ENCODE results near the gene CHRDL1. TPM values are rescaled to one million over a fixed set of nuclear protein-coding genes. Genes with fewer than 3 reads are reported as not detected.

Gene CHRDL1
- total and polyA plus RNA-seq, 8 donors = 2.6 to 140 (median 6.8) TPM

DNA sequence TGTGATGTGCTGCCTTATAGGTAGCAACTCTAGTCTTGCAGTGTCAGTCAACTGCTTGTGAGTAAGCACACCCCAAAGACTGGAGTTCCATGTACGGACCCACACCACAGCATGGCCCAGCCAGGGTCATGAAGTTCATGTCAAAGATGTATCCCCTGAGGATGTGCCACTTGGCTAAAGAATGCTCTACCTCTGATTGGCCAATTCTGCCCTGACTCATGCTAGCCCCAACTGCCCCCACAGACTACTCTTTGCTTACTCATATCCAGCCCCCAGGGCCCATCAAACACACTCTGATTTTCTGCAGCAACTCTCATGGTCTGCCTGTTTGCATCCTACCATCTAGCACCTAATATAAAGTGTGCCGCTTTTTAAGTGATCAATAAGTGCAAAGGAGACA, 62.5 kb downstream of the CHRDL1 start:
- no peak for DNase-seq
- intact Hi-C loops (cut with DNase I; ENCODE audit: low total_unique reads) = no loop called here
- H3K9me3 ChIP-seq = no peaks in the 10 kb centered on the region
- peaks cover 0 to 7% (median 0%) of the 10 kb centered on the region in 3 donors for H3K27me3 ChIP-seq
- H3K4me3 ChIP-seq = no peak overlapping the region
- no peaks in the 10 kb centered on the region for H3K36me3 ChIP-seq
- no peaks in the 10 kb centered on the region for H3K4me1 ChIP-seq
- TF ChIP-seq POLR2AphosphoS5 (IDR thresholded peaks at IDR 0.05) (no peak), EP300 (IDR thresholded peaks at IDR 0.05) (no peak), POLR2A (IDR thresholded peaks at IDR 0.05) (no peak)
- TF ChIP-seq, protein P1, sequence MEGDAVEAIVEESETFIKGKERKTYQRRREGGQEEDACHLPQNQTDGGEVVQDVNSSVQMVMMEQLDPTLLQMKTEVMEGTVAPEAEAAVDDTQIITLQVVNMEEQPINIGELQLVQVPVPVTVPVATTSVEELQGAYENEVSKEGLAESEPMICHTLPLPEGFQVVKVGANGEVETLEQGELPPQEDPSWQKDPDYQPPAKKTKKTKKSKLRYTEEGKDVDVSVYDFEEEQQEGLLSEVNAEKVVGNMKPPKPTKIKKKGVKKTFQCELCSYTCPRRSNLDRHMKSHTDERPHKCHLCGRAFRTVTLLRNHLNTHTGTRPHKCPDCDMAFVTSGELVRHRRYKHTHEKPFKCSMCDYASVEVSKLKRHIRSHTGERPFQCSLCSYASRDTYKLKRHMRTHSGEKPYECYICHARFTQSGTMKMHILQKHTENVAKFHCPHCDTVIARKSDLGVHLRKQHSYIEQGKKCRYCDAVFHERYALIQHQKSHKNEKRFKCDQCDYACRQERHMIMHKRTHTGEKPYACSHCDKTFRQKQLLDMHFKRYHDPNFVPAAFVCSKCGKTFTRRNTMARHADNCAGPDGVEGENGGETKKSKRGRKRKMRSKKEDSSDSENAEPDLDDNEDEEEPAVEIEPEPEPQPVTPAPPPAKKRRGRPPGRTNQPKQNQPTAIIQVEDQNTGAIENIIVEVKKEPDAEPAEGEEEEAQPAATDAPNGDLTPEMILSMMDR (IDR thresholded peaks at IDR 0.05) = no peak
- no peak overlapping the region for H3K27ac ChIP-seq
- WGBS, 5 donors = 72 to 87% (median 82%) methylated on average over 2 of the region's 2 CpGs

DNA sequence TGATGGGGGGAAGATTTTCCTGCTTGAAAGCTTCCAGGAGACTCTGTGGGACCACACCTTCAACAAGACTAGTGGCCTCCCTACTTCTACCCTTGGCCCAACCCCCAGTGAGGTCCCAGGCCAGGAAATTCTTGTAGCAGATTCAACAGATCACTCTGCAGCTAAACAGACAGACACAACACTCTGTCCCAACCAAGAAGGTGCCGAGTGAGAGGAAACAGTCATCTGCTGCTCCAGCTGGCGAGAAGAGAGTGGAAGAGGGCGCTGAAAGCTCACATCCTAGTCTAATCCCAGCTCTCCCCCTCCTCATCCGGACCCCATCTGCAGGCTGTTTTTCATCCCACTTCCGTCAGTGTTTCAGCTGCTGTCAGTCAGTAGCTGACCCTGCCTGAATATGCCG, 63.4 kb downstream of the CHRDL1 start:
- 46 to 59% (median 49%) methylated on average over 6 of the region's 6 CpGs for WGBS, 5 donors

DNA sequence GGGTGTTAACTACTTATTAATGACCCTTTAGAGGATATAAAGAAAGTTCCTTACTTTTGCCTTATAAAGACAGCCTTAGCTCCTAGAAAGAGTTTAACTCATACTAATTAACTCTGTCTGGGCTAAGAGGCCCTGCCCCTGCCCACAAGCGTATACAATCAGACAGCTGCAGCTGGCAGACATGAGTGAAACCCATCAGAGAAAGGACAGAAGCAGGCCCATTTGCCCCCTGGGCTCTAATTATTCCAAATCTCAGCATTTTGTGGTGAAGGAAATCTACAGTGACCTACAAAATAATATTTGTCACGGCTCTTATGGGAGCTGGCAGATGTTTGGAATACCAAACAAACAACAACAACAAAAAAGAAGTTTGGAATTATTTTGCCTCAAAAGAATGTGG, 71.8 kb downstream of the CHRDL1 start:
- no peak for DNase-seq
- Histone ChIP-seq H3K4me1 (no peaks in the 10 kb centered on the region), H3K27me3 (peaks cover 0 to 7% (median 0%) of the 10 kb centered on the region in 3 donors), H3K27ac (no peak overlapping the region), H3K36me3 (no peaks in the 10 kb centered on the region), H3K4me3 (no peak overlapping the region), H3K9me3 (no peaks in the 10 kb centered on the region)
- intact Hi-C loops (cut with DNase I; ENCODE audit: low total_unique reads) = no loop called here
- TF ChIP-seq, protein P1 (IDR thresholded peaks at IDR 0.05) = no peak
- no peak for TF ChIP-seq POLR2AphosphoS5 (IDR thresholded peaks at IDR 0.05)
- TF ChIP-seq POLR2A (IDR thresholded peaks at IDR 0.05) = no peak
- TF ChIP-seq EP300 (IDR thresholded peaks at IDR 0.05) = no peak
- 64 to 86% (median 77%) methylated on average over 2 of the region's 2 CpGs for WGBS, 5 donors

More for the DNA sequence above, 63.4 kb downstream of the CHRDL1 start:
- Histone ChIP-seq H3K9me3 (no peaks in the 10 kb centered on the region), H3K4me1 (no peaks in the 10 kb centered on the region), H3K27me3 (peaks cover 0 to 7% (median 0%) of the 10 kb centered on the region in 3 donors), H3K36me3 (no peaks in the 10 kb centered on the region), H3K4me3 (no peak overlapping the region), H3K27ac (no peak overlapping the region)
- DNase-seq = peak in 1 of 2 donors; percentile 11
- intact Hi-C loops (cut with DNase I; ENCODE audit: low total_unique reads) = no loop called here
- TF ChIP-seq POLR2A (IDR thresholded peaks at IDR 0.05) = no peak
- TF ChIP-seq POLR2AphosphoS5 (IDR thresholded peaks at IDR 0.05) = no peak
- no peak for TF ChIP-seq EP300 (IDR thresholded peaks at IDR 0.05)
- TF ChIP-seq, protein P1 (IDR thresholded peaks at IDR 0.05) = no peak

DNA sequence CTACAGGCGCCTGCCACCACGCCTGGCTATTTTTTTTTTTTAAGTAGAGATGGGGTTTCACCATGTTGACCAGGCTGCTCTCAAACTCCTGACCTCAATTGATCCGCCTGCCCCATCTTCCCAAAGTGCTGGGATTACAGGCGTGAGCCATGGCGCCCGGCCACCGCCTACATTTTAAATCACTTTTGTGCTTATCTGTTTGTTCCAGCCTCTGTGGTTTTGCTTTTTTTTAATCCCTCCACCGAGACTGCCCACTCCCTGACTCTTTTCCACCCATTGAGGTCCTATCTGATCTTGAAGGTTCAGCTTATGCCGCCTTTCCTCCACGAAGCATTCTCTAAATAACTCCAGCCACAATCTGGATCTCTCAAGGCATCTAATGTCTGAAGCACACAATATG, 73.5 kb downstream of the CHRDL1 start:
- DNase-seq = no peak
- H3K36me3 ChIP-seq = no peaks in the 10 kb centered on the region
- no peak overlapping the region for H3K4me3 ChIP-seq
- H3K4me1 ChIP-seq = no peaks in the 10 kb centered on the region
- peaks cover 0 to 7% (median 0%) of the 10 kb centered on the region in 3 donors for H3K27me3 ChIP-seq
- TF ChIP-seq POLR2AphosphoS5 (IDR thresholded peaks at IDR 0.05) = no peak
- TF ChIP-seq, protein P1 (IDR thresholded peaks at IDR 0.05) = no peak
- WGBS, 5 donors = 77 to 91% (median 82%) methylated on average over 10 of the region's 10 CpGs
- H3K27ac ChIP-seq = no peak overlapping the region
- intact Hi-C loops (cut with DNase I; ENCODE audit: low total_unique reads) = no loop called here
- H3K9me3 ChIP-seq = no peaks in the 10 kb centered on the region
